HepG2 (cell line): ENCODE results near the gene ARHGAP32. TPM values are rescaled to one million over a fixed set of nuclear protein-coding genes. Genes with fewer than 3 reads are reported as not detected.

Source experiments
- POLR2AphosphoS2 ChIP-seq: IDR thresholded peaks from 2 replicates; pipeline ENCODE4 v1.6.1; 2011; ENCODE audit warnings: low read depth, low read length, improper control_type of control experiment
- TBX2 ChIP-seq: sonication (generic); formaldehyde crosslinking; IDR thresholded peaks from 2 replicates; pipeline ENCODE4 v1.5.0; 2020; ENCODE audit warnings: missing genetic modification reagents, mild to moderate bottlenecking, borderline replicate concordance
- ZNF253 ChIP-seq: sonication (generic); formaldehyde crosslinking; IDR thresholded peaks from 2 replicates; pipeline ENCODE4 v1.8.0; 2022; ENCODE audit warnings: mild to moderate bottlenecking, missing genetic modification reagents, borderline replicate concordance
- ZNF263 ChIP-seq: sonication (generic); formaldehyde crosslinking; IDR thresholded peaks from 2 replicates; pipeline ENCODE4 v1.4.0; 2020; ENCODE audit warnings: missing genetic modification reagents
- ZNF329 ChIP-seq: sonication (generic); formaldehyde crosslinking; IDR thresholded peaks from 2 replicates; pipeline ENCODE4 v1.9.0; 2021; ENCODE audit warnings: low read depth, mild to moderate bottlenecking, missing genetic modification reagents
- ZNF367 ChIP-seq: sonication (generic); formaldehyde crosslinking; IDR thresholded peaks from 2 replicates; pipeline ENCODE4 v1.4.0; 2020; ENCODE audit warnings: missing genetic modification reagents, borderline replicate concordance
- polyA plus RNA-seq, 8 experiments: library from polyadenylated mRNA; depleted of rRNA in 3 of 8; stranded (reverse) in 7 of 8; unstranded in 1 of 8; fragments of >200 nt; fragmentation: Illumina TruSeq in 4 of 8; extraction: Trizol in 4 of 8; gene quantifications; 2 replicates each; pipeline versions ENCODE4 v1.2.1 to v1.2.3, GENCODE V29; 2011 to 2016; ENCODE audit warnings: low read depth in 4 of 8, missing spikeins in 1 of 8, mixed read lengths in 1 of 8; ENCODE audit not compliant: insufficient read depth in 1 of 8
- total RNA-seq, 5 experiments: library from RNA; depleted of rRNA; stranded (reverse); fragments of >200 nt; fragmentation: Illumina TruSeq; extraction: Trizol; gene quantifications; 2 replicates each; pipeline ENCODE4 v1.2.3, GENCODE V29; 2016; ENCODE audit warnings: low read depth in 1 of 5
- TF ChIP-seq, protein P1 (sequence below), 2 experiments: sonication (generic) in 1 of 2; formaldehyde crosslinking in 1 of 2; IDR thresholded peaks; 2 replicates each; pipeline versions ENCODE4 v1.4.0 to v1.6.1; 2016 to 2020; ENCODE audit warnings: borderline replicate concordance in 1 of 2, low read depth in 1 of 2, mild to moderate bottlenecking in 1 of 2, missing genetic modification reagents in 1 of 2
- TF ChIP-seq, protein P2 (sequence below): sonication (generic); formaldehyde crosslinking; IDR thresholded peaks from 2 replicates; pipeline ENCODE4 v1.5.0; 2020; ENCODE audit warnings: mild to moderate bottlenecking, missing genetic modification reagents, borderline replicate concordance
- TF ChIP-seq, protein P3 (sequence below): sonication (generic); formaldehyde crosslinking; IDR thresholded peaks from 2 replicates; pipeline ENCODE4 v1.4.0; 2020; ENCODE audit warnings: missing genetic modification reagents
- TF ChIP-seq, protein P4 (sequence below): fragments of 450-650 bp; IDR thresholded peaks from 2 replicates; pipeline ENCODE4 v1.6.1; 2016
- TF ChIP-seq, protein P5 (sequence below): sonication (generic); formaldehyde crosslinking; IDR thresholded peaks from 2 replicates; pipeline ENCODE4 v1.5.1; 2020; ENCODE audit warnings: missing genetic modification reagents, mild to moderate bottlenecking, borderline replicate concordance

ARHGAP32 gene
- total and polyA plus RNA-seq, 2 of the 13 experiments (the other 11 are each of a cell fraction or from before 2014, with no cell fraction given) = 6.3 to 8.2 TPM

DNA sequence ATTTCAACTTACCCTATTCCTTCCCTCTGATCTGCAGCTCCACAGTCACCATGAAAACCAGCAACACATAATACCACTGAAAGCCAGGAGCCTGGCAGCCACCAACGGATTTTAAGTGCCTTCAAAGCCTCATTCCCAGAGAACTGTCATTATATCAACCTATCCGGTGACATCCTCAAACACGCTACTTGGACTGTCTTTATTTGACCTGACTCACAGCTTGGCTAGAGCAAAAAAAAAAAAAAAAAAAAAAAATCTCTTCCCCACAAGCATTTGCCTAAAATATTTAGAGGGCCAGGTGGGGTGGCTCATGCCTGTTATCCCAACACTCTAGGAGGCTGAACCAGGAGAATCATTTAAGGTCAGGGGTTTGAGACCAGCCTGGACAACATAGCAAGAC, 32.4 kb upstream of the ARHGAP32 start (continued):
- TF ChIP-seq, protein P1, sequence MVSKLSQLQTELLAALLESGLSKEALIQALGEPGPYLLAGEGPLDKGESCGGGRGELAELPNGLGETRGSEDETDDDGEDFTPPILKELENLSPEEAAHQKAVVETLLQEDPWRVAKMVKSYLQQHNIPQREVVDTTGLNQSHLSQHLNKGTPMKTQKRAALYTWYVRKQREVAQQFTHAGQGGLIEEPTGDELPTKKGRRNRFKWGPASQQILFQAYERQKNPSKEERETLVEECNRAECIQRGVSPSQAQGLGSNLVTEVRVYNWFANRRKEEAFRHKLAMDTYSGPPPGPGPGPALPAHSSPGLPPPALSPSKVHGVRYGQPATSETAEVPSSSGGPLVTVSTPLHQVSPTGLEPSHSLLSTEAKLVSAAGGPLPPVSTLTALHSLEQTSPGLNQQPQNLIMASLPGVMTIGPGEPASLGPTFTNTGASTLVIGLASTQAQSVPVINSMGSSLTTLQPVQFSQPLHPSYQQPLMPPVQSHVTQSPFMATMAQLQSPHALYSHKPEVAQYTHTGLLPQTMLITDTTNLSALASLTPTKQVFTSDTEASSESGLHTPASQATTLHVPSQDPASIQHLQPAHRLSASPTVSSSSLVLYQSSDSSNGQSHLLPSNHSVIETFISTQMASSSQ (IDR thresholded peaks at IDR 0.05; ENCODE audit: low read depth) = no peak
- TF ChIP-seq, protein P1 (CRISPR knock-in tag; IDR thresholded peaks at IDR 0.05; ENCODE audit: borderline replicate concordance) = no peak
- TF ChIP-seq, protein P2, sequence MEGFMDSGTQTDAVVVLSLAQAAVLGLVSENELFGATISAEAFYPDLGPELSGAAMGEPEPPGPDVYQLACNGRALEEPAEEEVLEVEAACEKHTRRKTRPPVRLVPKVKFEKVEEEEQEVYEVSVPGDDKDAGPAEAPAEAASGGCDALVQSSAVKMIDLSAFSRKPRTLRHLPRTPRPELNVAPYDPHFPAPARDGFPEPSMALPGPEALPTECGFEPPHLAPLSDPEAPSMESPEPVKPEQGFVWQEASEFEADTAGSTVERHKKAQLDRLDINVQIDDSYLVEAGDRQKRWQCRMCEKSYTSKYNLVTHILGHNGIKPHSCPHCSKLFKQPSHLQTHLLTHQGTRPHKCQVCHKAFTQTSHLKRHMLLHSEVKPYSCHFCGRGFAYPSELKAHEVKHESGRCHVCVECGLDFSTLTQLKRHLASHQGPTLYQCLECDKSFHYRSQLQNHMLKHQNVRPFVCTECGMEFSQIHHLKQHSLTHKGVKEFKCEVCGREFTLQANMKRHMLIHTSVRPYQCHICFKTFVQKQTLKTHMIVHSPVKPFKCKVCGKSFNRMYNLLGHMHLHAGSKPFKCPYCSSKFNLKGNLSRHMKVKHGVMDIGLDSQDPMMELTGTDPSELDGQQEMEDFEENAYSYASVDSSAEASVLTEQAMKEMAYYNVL (CRISPR knock-in tag) = no peak
- TF ChIP-seq, protein P3, sequence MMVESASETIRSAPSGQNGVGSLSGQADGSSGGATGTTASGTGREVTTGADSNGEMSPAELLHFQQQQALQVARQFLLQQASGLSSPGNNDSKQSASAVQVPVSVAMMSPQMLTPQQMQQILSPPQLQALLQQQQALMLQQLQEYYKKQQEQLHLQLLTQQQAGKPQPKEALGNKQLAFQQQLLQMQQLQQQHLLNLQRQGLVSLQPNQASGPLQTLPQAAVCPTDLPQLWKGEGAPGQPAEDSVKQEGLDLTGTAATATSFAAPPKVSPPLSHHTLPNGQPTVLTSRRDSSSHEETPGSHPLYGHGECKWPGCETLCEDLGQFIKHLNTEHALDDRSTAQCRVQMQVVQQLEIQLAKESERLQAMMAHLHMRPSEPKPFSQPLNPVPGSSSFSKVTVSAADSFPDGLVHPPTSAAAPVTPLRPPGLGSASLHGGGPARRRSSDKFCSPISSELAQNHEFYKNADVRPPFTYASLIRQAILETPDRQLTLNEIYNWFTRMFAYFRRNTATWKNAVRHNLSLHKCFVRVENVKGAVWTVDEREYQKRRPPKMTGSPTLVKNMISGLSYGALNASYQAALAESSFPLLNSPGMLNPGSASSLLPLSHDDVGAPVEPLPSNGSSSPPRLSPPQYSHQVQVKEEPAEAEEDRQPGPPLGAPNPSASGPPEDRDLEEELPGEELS = no peak
- TF ChIP-seq, protein P4, sequence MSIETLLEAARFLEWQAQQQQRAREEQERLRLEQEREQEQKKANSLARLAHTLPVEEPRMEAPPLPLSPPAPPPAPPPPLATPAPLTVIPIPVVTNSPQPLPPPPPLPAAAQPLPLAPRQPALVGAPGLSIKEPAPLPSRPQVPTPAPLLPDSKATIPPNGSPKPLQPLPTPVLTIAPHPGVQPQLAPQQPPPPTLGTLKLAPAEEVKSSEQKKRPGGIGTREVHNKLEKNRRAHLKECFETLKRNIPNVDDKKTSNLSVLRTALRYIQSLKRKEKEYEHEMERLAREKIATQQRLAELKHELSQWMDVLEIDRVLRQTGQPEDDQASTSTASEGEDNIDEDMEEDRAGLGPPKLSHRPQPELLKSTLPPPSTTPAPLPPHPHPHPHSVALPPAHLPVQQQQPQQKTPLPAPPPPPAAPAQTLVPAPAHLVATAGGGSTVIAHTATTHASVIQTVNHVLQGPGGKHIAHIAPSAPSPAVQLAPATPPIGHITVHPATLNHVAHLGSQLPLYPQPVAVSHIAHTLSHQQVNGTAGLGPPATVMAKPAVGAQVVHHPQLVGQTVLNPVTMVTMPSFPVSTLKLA = no peak
- TF ChIP-seq ZNF329 (CRISPR knock-in tag) (no peak), POLR2AphosphoS2 (no peak), ZNF263 (CRISPR knock-in tag) (no peak), ZNF367 (CRISPR knock-in tag) (no peak), TBX2 (CRISPR knock-in tag) (no peak), ZNF253 (no peak)
- TF ChIP-seq, protein P5, sequence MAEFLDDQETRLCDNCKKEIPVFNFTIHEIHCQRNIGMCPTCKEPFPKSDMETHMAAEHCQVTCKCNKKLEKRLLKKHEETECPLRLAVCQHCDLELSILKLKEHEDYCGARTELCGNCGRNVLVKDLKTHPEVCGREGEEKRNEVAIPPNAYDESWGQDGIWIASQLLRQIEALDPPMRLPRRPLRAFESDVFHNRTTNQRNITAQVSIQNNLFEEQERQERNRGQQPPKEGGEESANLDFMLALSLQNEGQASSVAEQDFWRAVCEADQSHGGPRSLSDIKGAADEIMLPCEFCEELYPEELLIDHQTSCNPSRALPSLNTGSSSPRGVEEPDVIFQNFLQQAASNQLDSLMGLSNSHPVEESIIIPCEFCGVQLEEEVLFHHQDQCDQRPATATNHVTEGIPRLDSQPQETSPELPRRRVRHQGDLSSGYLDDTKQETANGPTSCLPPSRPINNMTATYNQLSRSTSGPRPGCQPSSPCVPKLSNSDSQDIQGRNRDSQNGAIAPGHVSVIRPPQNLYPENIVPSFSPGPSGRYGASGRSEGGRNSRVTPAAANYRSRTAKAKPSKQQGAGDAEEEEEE (CRISPR knock-in tag) = no peak
